ENCODE data around the gene CCNDBP1.
"Not testable (repeated sequence)": the region's sequence is repeated elsewhere in the genome, so short reads cannot be mapped to it uniquely, and the experiment has no call there.

The CCNDBP1 gene

DNA sequence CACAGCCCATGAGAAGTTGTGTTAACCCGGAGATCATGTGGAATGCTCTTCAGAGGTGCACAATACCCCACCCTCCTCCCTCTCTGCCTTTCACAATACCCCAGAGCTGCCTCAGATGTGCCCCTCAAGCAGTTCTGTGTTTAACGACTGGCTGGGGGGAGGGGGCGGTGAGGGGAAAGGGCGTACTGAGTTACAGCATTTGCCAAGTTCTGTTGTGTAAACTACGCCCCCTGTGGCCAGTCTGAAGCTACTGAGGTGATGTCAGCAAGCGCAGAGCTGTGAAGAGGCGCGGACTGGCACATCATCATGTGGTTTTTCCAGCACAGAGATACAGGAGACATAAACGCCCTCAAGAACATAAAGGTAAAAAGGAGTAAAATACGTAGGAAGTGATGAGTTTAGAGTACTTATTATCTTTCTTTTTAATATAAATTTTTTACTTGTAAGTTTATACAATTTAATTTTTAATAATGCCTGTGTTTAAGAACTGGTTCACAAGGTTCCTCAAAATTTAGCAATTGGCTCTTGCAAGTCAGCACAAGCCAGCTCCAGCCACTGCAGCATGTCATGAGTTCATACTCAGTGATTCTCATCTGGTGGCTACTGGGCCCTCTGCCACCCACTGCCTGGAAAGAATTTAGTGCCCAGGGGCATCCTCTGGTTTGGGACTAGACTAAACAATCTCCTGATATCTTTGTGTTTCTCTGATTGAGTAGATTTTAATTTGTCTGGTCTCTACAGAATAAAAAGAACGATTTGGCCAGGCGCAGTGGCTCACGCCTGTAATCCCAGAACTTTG, 33.9 kb downstream of the CCNDBP1 start:
- DNase-seq, result no peak

- DNase-seq, result no peak
Observed at GRCh38 chr15:43219929-43220928, 35.0 kb downstream of the CCNDBP1 start.

GRCh38 chr15:43220991-43221403, 35.8 kb downstream of the CCNDBP1 start, which contains the start of gene EPB42:
Gene EPB42, minus strand, starts transcription at chr15:43221018. Its CDS starts 193 bp downstream, at chr15:43220825.
- no peak for DNase-seq

GRCh38 chr15:43221422-43221821, 36.2 kb downstream of the CCNDBP1 start:
- DNase-seq, result no peak

GRCh38 chr15:43225201-43225949, 40.2 kb downstream of the CCNDBP1 start:
- peak in 1 of 2 experiments; percentile 36 for DNase-seq

- DNase-seq, result not testable (repeated sequence)
Observed at GRCh38 chr15:43225950-43226255, 40.7 kb downstream of the CCNDBP1 start.

- no peak for DNase-seq
Observed at GRCh38 chr15:43226436-43227305, 41.5 kb downstream of the CCNDBP1 start.

GRCh38 chr15:43229977-43230376, 44.8 kb downstream of the CCNDBP1 start:
- DNase-seq, result no peak

- DNase-seq, result no peak
Observed at GRCh38 chr15:43230640-43231115, 45.5 kb downstream of the CCNDBP1 start.

GRCh38 chr15:43232289-43232874, 47.2 kb downstream of the CCNDBP1 start:
- DNase-seq, result no peak

GRCh38 chr15:43235536-43235935, 50.3 kb downstream of the CCNDBP1 start:
- DNase-seq, result no peak

DNA sequence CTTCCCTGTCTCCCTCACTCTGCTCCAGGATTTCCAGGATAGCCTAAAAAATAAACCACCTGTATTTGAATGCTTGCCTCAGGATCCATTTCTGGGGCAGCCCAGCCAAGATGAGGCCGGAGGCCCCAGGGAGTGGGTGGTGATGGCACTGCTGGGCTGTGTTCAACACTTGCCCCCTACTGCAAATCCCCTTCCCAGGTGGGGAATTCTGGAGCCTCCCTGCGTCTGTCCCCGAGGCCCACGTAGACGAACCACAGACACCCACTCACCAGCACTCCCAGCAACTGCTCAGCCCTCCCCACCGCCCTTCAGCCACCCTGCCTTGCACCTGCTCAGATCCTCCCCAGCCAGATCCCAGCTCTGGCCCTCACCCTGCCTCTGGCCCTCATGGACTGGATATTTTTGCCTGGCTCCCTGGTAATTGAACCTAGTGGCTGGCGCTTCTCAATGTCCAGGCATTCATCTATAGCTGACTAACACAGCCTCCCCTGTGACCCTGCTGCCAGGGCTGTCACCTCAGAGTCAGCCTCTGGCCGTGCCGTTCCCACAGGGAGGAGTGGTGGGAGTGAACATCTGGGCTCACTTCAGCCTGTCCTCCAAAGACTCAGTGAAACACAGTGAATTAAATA, 52.8 kb downstream of the CCNDBP1 start:
- DNase-seq, result no peak

GRCh38 chr15:43238671-43239131, 53.5 kb downstream of the CCNDBP1 start:
- DNase-seq, result no peak

DNA sequence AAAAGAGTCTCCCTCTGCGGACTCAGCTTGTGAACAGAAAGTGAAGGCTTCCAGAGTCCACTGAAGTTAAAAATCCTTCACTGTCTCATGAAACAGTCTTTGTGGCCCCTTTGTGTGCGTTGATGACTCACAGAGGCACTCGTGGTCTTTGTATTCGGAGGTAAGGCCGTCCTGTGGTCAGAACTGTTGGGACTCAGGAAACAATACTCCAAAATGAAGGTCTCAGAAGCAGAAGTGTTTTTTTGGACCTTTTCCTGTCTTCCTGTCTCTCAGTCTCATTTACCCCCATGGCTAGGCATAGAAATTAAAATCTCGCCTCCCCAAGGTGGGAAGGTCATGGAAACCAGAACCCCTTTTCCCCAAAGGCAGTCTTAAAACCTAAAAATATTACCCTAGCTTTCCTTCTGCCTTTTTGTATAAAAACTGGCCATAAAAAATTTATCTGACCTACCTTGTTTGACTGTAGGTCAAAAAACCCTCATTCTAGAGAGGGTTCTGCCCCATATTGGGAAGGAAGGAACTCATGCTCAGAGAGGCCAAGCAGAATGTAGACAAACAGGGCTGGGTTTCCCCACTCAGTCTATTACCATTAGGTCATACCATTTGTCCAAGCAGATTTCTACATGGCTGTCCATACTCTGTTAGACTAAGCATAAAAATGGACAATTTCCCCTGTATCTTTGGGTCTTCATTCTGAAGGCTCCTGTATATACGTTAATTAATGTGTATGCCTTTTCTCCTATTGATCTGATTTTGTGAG, 54.7 kb downstream of the CCNDBP1 start:
- no peak for DNase-seq

- DNase-seq, result no peak
Observed at GRCh38 chr15:43241100-43241499, 55.9 kb downstream of the CCNDBP1 start.

DNA sequence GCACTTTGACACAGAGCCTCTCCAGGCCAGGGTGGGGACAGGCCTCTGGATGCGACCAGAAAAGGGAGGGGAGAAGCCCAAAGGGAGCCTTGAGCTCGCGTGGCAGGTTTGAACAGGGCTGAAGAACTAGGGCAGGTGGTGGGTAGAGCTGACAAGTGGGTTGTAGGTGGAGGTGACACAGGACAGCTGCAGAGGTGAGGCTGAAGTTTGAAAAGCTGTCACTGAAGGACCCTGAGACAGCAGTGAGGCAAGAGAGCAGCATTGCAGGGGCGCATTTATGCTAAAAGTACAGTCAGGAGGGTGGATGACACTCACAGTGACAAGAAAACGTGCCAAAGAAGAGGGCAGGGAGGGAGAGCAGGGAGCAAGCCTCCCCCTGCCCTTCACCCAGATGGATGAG, 57.4 kb downstream of the CCNDBP1 start:
- no peak for DNase-seq

DNA sequence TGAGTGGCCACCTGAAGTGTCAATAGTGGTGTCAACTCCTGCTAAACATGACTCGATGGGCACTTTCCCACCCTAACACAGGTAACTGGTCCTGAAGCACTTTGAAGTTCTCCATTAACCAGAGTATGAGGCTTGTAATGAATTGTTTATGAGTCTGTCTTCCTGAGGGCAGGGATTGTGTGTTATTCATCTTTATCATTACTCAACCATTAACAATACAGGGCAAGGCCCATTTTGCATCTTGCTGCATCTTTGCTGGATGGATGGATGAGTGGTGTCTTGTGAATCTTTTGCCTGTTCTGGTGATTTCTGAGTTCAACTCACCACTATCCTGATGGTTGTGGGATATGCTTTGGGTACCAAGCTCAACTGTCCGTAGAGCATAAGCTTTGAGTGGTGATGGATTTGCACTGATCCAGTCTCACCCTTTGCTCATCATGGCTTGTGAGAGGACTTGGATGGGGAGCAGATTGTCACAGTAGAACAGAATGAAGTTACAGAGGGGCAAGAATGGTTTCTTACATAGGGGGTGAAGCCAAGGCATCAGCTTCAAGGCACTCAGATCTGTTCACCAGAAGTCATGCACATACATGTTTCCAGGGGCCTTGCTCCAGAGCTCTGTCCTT, 57.9 kb downstream of the CCNDBP1 start:
- DNase-seq, result no peak

DNA sequence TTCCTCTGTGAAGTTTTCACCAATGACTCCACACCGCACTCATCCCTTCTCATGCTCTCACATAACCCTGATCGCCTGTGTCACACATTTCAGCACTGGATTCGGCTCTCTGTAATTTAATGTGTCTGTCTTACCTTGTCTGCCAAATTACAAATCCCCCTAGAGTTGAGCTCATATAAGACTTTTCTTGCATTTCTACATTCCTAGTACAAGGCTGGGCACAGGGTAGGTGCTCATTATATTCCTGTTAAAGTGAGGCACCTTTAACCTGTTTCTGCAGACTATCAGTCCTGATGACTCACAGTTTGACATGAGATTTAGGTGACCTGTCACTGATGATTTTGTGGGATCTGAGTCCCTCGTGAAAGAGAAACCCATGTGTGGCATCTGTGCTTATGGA, 58.9 kb downstream of the CCNDBP1 start:
- DNase-seq, result no peak

DNA sequence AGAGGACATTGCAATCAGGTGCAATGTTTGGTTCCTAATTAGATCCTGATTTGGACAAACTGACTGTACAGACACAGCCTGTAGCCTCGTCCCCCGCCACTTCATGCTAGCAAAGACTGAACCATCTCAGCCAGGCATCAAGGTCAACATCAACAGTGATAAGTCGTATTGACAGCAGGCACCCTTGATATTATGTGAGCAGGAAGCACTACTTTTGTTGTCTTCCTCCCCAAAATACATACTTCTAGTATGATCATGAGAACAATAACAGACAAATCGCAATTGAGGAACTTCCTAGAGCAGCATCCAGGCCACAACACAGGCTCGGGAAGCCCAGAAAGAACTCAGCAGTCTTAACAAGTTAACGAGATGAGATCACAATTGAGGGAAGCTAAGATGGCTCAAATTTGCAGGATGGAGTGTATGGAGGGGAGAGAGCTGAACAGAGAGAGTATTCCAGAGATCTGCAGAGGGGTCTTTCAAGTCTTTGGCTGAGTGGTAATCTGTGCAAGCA, 61.1 kb downstream of the CCNDBP1 start:
- DNase-seq, result no peak

Data from NCI-H1930 (cell line).